ENCODE data around the gene CPE.

The CPE gene

DNA sequence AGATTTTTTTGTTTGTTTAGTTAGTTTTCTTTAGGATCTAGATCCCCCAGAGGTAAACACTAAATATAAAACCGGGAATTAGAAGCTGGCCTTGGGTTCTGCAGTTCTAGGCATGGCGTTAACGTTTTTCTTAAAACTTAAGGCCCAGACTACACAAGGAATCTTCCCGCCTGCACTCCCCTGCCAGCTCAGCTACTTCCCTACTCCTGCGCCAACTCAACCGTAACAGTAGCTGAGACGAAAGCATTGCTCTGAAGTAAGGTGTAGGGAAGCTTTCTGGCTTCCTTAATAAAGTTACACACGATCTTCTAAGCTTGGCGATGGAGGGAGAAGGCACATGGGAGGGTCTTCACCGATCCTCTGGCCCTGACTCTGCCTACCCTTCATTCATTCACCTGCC, 37.1 kb downstream of the CPE start:
- DNase-seq, result no peak
- ChIA-PET POLR2A (no interaction called here), CTCF (no interaction called here)
- 91% methylated on average over 10 of the region's 10 CpGs for WGBS (ENCODE audit: insufficient coverage)
- H3K27me3 ChIP-seq (replicated peaks in 2 of 5; ENCODE audit: control insufficient read depth in 4 of 5, insufficient read depth in 5 of 5, low read length in 4 of 5), result no peaks in the 10 kb centered on the region
- no peak overlapping the region for H3K27ac ChIP-seq (ENCODE audit: insufficient read depth in 1 of 2, low read depth in 1 of 2, low read length in 2 of 2, poor library complexity in 1 of 2, severe bottlenecking in 2 of 2)
- no peaks in the 10 kb centered on the region for H3K9me3 ChIP-seq (ENCODE audit: control extremely low read depth in 1 of 5, control insufficient read depth in 4 of 5, insufficient read depth in 2 of 5, low read depth in 1 of 5, low read length in 4 of 5)
- H3K4me1 ChIP-seq (ENCODE audit: control extremely low read depth in 1 of 4, control insufficient read depth in 4 of 4, insufficient read depth in 4 of 4, low read length in 3 of 4), result no peaks in the 10 kb centered on the region
- H3K36me3 ChIP-seq (ENCODE audit: control insufficient read depth in 4 of 4, insufficient read depth in 4 of 4, low read length in 3 of 4), result no peaks in the 10 kb centered on the region
- H3K4me3 ChIP-seq (ENCODE audit: control insufficient read depth in 1 of 7, extremely low read depth in 1 of 7, insufficient read depth in 4 of 7, low read depth in 2 of 7, low read length in 6 of 7), result no peak overlapping the region

DNA sequence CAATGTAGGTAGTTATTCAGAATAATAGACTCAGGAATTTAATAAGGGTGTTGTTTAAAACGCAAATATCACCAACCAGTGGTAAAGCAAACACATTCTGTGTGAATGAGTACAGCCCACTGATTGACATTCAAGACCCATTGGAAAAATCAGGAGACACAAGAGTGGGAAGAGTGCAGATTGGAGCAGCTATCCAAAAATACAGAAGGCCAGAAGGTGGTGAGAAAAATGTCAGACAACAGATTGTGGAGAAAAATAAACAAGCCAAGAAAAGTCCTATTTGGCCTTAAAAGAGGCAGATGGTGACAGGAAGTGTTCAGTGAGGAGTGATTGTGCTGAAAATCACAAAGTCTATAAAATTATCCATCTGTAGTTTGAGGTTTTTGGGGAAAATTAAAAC, 39.3 kb downstream of the CPE start:
- H3K4me1 ChIP-seq (ENCODE audit: control extremely low read depth in 1 of 4, control insufficient read depth in 4 of 4, insufficient read depth in 4 of 4, low read length in 3 of 4), result no peaks in the 10 kb centered on the region
- no peak overlapping the region for H3K4me3 ChIP-seq (ENCODE audit: control insufficient read depth in 1 of 7, extremely low read depth in 1 of 7, insufficient read depth in 4 of 7, low read depth in 2 of 7, low read length in 6 of 7)
- POLR2A ChIA-PET, result no interaction called here
- H3K27ac ChIP-seq (ENCODE audit: insufficient read depth in 1 of 2, low read depth in 1 of 2, low read length in 2 of 2, poor library complexity in 1 of 2, severe bottlenecking in 2 of 2), result no peak overlapping the region
- no peaks in the 10 kb centered on the region for H3K27me3 ChIP-seq (replicated peaks in 2 of 5; ENCODE audit: control insufficient read depth in 4 of 5, insufficient read depth in 5 of 5, low read length in 4 of 5)
- DNase-seq, result no peak
- no peaks in the 10 kb centered on the region for H3K9me3 ChIP-seq (ENCODE audit: control extremely low read depth in 1 of 5, control insufficient read depth in 4 of 5, insufficient read depth in 2 of 5, low read depth in 1 of 5, low read length in 4 of 5)
- WGBS (ENCODE audit: insufficient coverage), result 100% methylated on average over 1 of the region's 1 CpG
- CTCF ChIA-PET, result no interaction called here
- no peaks in the 10 kb centered on the region for H3K36me3 ChIP-seq (ENCODE audit: control insufficient read depth in 4 of 4, insufficient read depth in 4 of 4, low read length in 3 of 4)

DNA sequence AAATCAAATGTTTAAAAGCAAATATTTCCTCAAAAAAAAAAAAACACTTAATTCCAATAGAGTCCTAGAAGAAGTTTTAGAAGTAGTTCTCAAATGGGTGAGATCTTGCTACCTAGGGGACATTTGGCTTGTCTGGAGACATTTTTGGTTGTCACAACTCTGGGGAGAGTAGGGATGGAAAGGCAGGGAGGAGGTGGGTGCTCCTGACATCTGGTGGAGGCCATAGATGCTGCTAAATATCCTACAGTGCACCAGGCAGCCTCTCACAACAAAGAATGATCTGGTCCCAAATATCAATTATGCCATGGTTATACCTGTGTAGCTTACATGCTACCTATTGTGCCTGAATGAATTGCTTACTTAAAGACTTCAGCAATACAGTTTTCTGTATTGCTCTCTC, 46.8 kb downstream of the CPE start:
- Histone ChIP-seq H3K27ac (ENCODE audit: insufficient read depth in 1 of 2, low read depth in 1 of 2, low read length in 2 of 2, poor library complexity in 1 of 2, severe bottlenecking in 2 of 2) (no peak overlapping the region), H3K4me3 (ENCODE audit: control insufficient read depth in 1 of 7, extremely low read depth in 1 of 7, insufficient read depth in 4 of 7, low read depth in 2 of 7, low read length in 6 of 7) (no peak overlapping the region), H3K36me3 (ENCODE audit: control insufficient read depth in 4 of 4, insufficient read depth in 4 of 4, low read length in 3 of 4) (no peaks in the 10 kb centered on the region), H3K9me3 (ENCODE audit: control extremely low read depth in 1 of 5, control insufficient read depth in 4 of 5, insufficient read depth in 2 of 5, low read depth in 1 of 5, low read length in 4 of 5) (peaks cover 0 to 2% (median 0%) of the 10 kb centered on the region in 5 experiments), H3K27me3 (replicated peaks in 2 of 5; ENCODE audit: control insufficient read depth in 4 of 5, insufficient read depth in 5 of 5, low read length in 4 of 5) (no peaks in the 10 kb centered on the region), H3K4me1 (ENCODE audit: control extremely low read depth in 1 of 4, control insufficient read depth in 4 of 4, insufficient read depth in 4 of 4, low read length in 3 of 4) (no peaks in the 10 kb centered on the region)
- CTCF ChIA-PET, result no interaction called here
- DNase-seq, result no peak
- POLR2A ChIA-PET, result no interaction called here

DNA sequence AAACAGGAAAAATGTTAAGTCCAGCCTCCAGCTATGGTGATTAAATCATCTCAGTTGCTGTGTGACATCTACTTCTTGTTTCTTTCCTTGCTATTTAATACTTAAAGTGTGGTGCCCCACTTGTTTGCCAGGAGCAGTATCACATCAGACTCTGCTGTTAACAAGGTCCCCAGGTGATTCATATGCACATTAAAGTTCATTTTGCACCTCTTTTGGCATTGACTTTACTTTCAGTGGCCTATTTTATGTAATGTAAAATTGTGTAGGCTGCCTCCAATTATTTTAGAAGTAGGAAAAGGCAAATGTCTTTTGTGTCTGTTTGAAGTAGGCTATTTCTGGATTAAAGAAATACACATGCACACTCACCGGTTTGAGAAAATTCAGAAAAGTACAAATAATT, 47.5 kb downstream of the CPE start:
- no peak for DNase-seq
- no peak overlapping the region for H3K27ac ChIP-seq (ENCODE audit: insufficient read depth in 1 of 2, low read depth in 1 of 2, low read length in 2 of 2, poor library complexity in 1 of 2, severe bottlenecking in 2 of 2)
- WGBS (ENCODE audit: insufficient coverage), result no CpG with 5 or more reads among the region's 1 CpG
- no peaks in the 10 kb centered on the region for H3K36me3 ChIP-seq (ENCODE audit: control insufficient read depth in 4 of 4, insufficient read depth in 4 of 4, low read length in 3 of 4)
- no peaks in the 10 kb centered on the region for H3K4me1 ChIP-seq (ENCODE audit: control extremely low read depth in 1 of 4, control insufficient read depth in 4 of 4, insufficient read depth in 4 of 4, low read length in 3 of 4)
- H3K27me3 ChIP-seq (replicated peaks in 2 of 5; ENCODE audit: control insufficient read depth in 4 of 5, insufficient read depth in 5 of 5, low read length in 4 of 5), result no peaks in the 10 kb centered on the region
- ChIA-PET CTCF (interaction anchor here (0.8 kb wide), 1 partner anchor 13 kb away, joined by 3 read pairs; no protein-coding TSS in a partner anchor), POLR2A (no interaction called here)
- H3K9me3 ChIP-seq (ENCODE audit: control extremely low read depth in 1 of 5, control insufficient read depth in 4 of 5, insufficient read depth in 2 of 5, low read depth in 1 of 5, low read length in 4 of 5), result peaks cover 0 to 2% (median 0%) of the 10 kb centered on the region in 5 experiments
- no peak overlapping the region for H3K4me3 ChIP-seq (ENCODE audit: control insufficient read depth in 1 of 7, extremely low read depth in 1 of 7, insufficient read depth in 4 of 7, low read depth in 2 of 7, low read length in 6 of 7)

DNA sequence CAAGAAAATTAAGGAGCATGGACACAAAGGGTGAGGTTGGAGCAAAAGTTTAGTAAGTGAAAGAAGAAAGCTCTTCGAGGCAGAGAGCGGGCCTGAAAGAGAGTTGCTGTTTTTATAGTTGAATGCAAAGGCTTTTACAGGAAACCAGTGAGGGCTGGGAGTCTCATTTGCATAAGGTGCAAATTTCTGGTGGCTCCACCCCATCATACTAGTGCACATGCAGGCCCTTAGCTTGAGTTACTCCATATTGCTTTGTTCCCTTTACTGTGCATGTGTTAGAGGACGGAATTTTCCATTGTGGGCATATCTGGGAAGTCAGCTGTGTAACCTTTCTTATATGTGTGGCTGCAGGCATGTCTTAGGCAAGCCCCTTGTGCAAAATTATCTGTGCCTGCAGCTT, 48.0 kb downstream of the CPE start:
- WGBS (ENCODE audit: insufficient coverage), result 75% methylated on average over 2 of the region's 3 CpGs
- no peak for DNase-seq
- CTCF ChIA-PET, result interaction anchor here (0.8 kb wide), 1 partner anchor 12 kb away, joined by 3 read pairs; no protein-coding TSS in a partner anchor
- Histone ChIP-seq H3K4me1 (ENCODE audit: control extremely low read depth in 1 of 4, control insufficient read depth in 4 of 4, insufficient read depth in 4 of 4, low read length in 3 of 4) (no peaks in the 10 kb centered on the region), H3K36me3 (ENCODE audit: control insufficient read depth in 4 of 4, insufficient read depth in 4 of 4, low read length in 3 of 4) (no peaks in the 10 kb centered on the region), H3K27ac (ENCODE audit: insufficient read depth in 1 of 2, low read depth in 1 of 2, low read length in 2 of 2, poor library complexity in 1 of 2, severe bottlenecking in 2 of 2) (no peak overlapping the region), H3K27me3 (replicated peaks in 2 of 5; ENCODE audit: control insufficient read depth in 4 of 5, insufficient read depth in 5 of 5, low read length in 4 of 5) (no peaks in the 10 kb centered on the region), H3K4me3 (ENCODE audit: control insufficient read depth in 1 of 7, extremely low read depth in 1 of 7, insufficient read depth in 4 of 7, low read depth in 2 of 7, low read length in 6 of 7) (no peak overlapping the region), H3K9me3 (ENCODE audit: control extremely low read depth in 1 of 5, control insufficient read depth in 4 of 5, insufficient read depth in 2 of 5, low read depth in 1 of 5, low read length in 4 of 5) (peaks cover 0 to 2% (median 0%) of the 10 kb centered on the region in 5 experiments)
- POLR2A ChIA-PET, result no interaction called here

DNA sequence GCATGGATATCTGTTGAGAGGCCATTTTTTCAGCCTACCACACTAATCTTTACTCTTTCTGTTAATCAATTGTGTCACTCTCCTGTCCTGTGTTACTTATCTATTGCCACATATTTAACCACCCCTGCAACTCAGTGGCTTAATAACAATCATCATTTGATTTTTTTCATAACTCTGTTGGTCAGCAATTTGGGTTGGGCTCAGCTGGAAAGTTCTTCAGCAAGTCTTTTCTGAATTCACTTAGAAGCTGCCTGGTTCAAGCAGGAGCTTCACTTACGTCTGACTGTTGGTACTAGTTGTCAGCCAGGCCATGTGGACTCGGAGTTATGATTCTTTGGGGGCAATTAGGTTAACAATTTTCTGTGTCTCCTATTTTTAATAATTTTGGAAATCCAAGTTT, 50.1 kb downstream of the CPE start:
- CTCF ChIA-PET, result no interaction called here
- Histone ChIP-seq H3K4me3 (ENCODE audit: control insufficient read depth in 1 of 7, extremely low read depth in 1 of 7, insufficient read depth in 4 of 7, low read depth in 2 of 7, low read length in 6 of 7) (no peak overlapping the region), H3K9me3 (ENCODE audit: control extremely low read depth in 1 of 5, control insufficient read depth in 4 of 5, insufficient read depth in 2 of 5, low read depth in 1 of 5, low read length in 4 of 5) (peaks cover 0 to 2% (median 0%) of the 10 kb centered on the region in 5 experiments), H3K27ac (ENCODE audit: insufficient read depth in 1 of 2, low read depth in 1 of 2, low read length in 2 of 2, poor library complexity in 1 of 2, severe bottlenecking in 2 of 2) (no peak overlapping the region), H3K27me3 (replicated peaks in 2 of 5; ENCODE audit: control insufficient read depth in 4 of 5, insufficient read depth in 5 of 5, low read length in 4 of 5) (no peaks in the 10 kb centered on the region), H3K36me3 (ENCODE audit: control insufficient read depth in 4 of 4, insufficient read depth in 4 of 4, low read length in 3 of 4) (no peaks in the 10 kb centered on the region), H3K4me1 (ENCODE audit: control extremely low read depth in 1 of 4, control insufficient read depth in 4 of 4, insufficient read depth in 4 of 4, low read length in 3 of 4) (no peaks in the 10 kb centered on the region)
- 86% methylated on average over 1 of the region's 2 CpGs for WGBS (ENCODE audit: insufficient coverage)
- POLR2A ChIA-PET, result no interaction called here
- no peak for DNase-seq

DNA sequence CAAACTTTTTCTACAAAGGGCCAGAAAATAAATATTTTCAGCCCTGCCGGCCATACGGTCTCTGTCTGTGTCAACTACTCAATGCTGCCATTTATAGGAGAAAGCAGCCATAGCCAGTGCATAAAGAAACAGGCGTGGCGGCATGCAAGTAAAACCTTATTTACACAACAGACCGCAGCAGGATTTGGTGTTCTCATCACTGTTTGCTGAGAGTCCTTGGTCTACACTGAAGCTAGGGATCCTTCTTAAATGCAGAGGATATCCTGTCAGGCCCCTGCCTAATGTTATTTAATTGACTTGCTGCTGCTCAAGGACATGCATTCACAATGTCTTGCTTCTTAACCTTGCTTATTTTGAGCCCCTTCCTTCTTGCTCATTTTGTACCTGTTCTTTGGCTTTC, 54.7 kb downstream of the CPE start:
- DNase-seq, result no peak
- Histone ChIP-seq H3K9me3 (ENCODE audit: control extremely low read depth in 1 of 5, control insufficient read depth in 4 of 5, insufficient read depth in 2 of 5, low read depth in 1 of 5, low read length in 4 of 5) (peaks cover 0 to 1% (median 0%) of the 10 kb centered on the region in 5 experiments), H3K27me3 (replicated peaks in 2 of 5; ENCODE audit: control insufficient read depth in 4 of 5, insufficient read depth in 5 of 5, low read length in 4 of 5) (peaks cover 0 to 4% (median 0%) of the 10 kb centered on the region in 5 experiments), H3K4me1 (ENCODE audit: control extremely low read depth in 1 of 4, control insufficient read depth in 4 of 4, insufficient read depth in 4 of 4, low read length in 3 of 4) (no peaks in the 10 kb centered on the region), H3K27ac (ENCODE audit: insufficient read depth in 1 of 2, low read depth in 1 of 2, low read length in 2 of 2, poor library complexity in 1 of 2, severe bottlenecking in 2 of 2) (no peak overlapping the region), H3K36me3 (ENCODE audit: control insufficient read depth in 4 of 4, insufficient read depth in 4 of 4, low read length in 3 of 4) (no peaks in the 10 kb centered on the region), H3K4me3 (ENCODE audit: control insufficient read depth in 1 of 7, extremely low read depth in 1 of 7, insufficient read depth in 4 of 7, low read depth in 2 of 7, low read length in 6 of 7) (no peak overlapping the region)
- ChIA-PET CTCF (interaction anchor here (1.3 kb wide), 1 partner anchor 53 kb away, joined by 4 read pairs; no protein-coding TSS in a partner anchor), POLR2A (no interaction called here)
- 100% methylated on average over 5 of the region's 5 CpGs for WGBS (ENCODE audit: insufficient coverage)
